Right kidney (tissue), 1 donor: ENCODE measurements around the gene ETNK2.

Experiments used
- DNase-seq: peaks from one replicate; pipeline ENCODE4 v3.0.0-alpha.2; 2016

The ETNK2 gene

DNA sequence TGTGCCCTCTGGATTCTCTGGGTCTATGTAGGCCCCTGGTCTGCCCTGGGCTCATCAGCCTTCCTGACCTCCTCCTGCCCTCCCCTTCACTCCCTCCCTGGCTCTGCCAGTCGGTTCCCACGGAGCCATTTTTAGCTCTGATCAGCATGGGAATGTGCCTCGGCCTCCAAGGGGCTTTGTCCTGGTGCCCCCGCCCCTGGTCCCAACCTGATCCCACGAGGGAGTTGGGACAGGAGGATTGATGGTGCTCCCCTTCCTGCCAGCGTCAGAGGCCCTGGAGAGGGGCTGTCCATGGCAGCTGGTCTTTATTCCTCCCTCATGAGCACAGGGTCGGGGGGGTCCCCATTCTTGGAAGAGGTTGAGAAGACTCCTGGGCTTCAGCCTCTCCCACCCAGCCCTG is 24.9 kb downstream of the ETNK2 start:
- DNase-seq: no peak

DNA sequence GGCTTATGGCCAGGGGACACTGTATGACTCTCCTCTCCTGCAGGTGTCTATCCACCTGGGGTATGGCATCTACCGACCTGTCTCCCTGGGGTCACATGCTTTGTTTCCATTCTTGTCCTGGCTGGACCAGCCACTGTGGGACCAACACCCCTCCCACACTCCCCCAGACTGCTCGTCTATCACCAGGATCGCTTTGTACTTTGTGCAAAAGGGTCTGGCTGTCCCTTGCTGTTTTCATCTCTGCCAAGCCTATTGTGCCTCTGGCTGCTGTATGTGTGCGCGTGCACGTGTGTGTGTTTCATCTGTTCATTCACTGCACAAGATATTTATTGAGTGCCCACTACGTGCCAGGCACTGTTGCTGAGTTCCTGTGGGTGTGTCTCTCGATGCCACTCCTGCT is 25.5 kb downstream of the ETNK2 start:
- DNase-seq: no peak

DNA sequence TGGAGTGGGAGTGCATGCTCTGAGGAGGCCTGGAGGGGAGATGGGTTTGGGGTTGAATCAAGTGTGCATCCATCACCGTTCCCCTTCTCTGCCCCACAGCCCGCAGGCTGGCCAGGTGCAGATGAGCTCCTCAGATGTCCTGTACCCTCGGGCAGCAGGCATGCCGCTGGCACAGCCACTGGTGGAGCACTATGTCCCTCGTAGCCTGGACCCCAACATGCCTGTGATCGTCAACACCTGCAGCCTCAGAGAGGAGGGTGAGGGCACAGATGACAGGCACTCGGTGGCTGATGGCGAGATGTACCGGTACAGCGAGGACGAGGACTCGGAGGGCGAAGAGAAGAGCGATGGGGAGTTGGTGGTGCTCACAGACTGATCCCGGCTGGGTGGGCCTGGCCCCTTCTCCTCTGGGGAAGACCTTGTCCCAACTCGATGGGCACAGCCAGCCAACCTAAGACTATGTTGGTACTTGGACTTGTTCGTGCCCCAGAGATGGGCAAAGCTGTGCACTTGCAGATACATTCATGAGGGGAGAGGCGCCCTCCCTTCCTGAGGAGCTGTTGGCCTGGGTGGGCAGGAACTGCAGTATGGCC is 26.0 kb downstream of the ETNK2 start:
- no peak for DNase-seq

DNA sequence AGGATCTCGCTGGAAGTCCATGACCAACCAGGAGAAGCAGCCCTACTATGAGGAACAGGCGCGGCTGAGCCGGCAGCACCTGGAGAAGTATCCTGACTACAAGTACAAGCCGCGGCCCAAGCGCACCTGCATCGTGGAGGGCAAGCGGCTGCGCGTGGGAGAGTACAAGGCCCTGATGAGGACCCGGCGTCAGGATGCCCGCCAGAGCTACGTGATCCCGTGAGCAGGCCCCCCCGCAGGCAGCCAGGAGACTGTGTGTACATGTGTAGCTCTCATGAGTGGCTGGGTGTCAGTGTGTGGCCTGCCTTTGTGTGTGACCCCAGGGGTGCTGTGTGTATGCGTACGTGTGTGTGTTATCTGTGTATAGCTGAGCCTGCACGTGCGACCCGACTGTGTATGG is 27.2 kb downstream of the ETNK2 start:
- no peak for DNase-seq

DNA sequence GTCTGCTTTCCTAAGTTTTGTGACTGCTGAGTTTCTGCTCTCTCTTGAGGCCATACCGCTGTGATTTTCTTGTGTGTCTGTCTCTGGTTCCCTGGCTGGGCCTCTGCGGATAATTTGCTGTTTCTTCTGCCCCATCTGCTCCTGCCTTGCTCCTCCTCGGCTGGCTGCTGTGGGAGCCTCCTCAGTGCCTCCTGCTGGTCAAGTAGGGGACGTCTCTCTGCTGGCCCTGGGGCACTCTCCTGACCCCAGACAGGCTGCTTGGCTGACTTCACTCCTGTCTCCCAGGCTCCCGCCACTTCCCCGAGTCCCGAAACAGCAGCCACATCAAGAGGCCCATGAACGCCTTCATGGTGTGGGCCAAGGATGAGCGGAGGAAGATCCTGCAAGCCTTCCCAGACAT is 28.5 kb downstream of the ETNK2 start:
- DNase-seq: no peak

DNA sequence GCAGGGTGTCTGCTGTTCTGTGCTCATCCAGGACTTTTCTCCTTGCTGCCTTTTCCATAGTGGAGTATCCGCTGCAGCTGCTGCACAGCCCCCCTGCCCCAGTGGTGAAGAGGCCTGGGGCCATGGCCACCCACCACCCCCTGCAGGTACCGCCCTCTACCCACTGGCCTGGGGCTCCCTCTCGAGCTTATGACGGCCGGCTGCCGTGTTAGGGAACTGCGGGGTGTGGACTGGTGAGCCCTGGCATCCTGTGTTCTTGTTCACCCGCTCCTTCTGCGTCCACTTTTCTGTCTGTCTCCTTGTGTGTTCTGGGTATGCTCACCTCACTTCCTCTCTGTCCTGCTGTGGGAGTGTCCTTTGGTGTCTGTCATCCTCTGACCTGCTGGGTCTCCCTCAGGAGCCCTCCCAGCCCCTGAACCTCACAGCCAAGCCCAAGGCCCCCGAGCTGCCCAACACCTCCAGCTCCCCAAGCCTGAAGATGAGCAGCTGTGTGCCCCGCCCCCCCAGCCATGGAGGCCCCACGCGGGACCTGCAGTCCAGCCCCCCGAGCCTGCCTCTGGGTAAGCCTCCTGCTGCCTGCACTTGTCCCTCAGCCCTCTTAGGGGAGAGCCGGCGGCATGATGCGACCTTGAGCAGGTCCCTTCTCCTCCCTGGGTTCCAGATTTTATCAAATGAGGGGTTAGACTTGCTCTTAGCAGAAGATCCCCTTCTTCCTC is 29.8 kb downstream of the ETNK2 start:
- no peak for DNase-seq

DNA sequence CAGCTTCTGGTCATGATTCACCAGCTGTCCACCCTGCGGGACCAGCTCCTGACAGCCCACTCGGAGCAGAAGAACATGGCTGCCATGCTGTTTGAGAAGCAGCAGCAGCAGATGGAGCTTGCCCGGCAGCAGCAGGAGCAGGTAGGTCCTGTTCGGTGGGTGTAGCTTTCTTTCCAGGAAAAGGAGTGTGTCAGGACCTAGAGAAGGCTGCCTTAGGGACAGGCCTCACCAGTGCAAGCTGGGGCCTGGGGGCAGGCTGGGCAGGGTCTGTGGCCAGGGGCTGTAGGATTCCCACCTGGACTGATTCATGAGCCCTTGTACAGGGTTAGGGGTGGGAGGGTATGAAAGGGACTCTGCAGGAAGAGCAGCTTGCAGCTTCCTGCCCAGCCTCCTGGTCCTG is 35.3 kb downstream of the ETNK2 start:
- DNase-seq: no peak

DNA sequence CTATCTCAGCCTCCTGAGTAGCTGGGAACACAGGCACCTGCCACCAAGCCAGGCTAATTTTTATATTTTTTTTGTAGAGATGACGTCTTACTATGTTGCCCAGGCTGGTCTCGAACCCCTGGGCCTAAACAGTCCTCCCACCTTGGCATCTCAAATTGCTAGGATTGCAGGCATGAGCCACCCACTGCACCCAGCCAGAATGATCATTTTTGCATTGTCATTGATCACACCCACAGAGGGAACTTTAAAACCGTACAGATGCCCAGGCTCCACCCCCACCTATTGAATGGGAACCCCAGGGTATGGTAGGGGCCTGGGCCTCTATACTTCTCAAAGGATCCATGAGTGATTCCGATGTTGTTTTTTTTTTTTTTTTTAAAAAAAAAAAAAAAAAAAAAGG is 36.7 kb downstream of the ETNK2 start:
- DNase-seq: no peak

DNA sequence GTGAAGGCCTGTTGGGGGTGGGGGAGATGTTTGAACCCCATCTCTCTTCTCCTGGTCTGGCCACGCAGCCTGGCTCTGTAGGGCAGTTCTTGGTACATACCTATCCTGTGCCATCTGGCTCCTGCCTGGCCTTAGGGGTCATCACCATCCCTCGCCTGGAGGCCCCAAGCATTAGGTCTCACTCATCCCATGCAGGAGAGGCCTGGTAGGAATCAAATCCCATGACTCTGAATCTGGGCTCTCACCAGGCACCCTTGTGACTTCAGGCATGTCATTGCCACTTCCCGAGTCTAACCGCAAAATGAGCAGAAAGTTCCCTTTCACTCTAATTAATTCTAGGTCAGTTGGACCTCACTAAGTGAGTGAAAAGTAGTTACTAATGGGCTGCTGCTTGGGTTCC is 37.2 kb downstream of the ETNK2 start:
- DNase-seq: no peak

DNA sequence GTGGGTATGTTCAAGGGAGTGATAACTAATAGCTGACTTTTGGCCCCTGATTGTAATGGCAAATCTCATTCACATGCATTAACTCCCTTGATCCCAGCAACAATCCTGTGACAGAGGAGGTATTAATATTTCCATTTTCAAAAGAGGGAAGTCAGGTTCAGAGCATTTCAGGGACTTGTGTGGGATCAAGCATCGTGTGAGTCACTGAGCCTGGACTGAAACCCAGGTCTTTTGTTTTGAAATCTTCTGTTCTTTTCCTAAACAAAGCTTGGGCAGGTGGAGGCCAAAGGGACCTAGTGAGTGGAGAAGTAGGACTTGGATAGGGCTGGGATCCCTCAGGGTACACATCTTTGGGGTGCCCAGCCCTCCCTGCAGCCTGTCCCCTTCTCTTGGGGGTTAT is 37.9 kb downstream of the ETNK2 start:
- DNase-seq: no peak

DNA sequence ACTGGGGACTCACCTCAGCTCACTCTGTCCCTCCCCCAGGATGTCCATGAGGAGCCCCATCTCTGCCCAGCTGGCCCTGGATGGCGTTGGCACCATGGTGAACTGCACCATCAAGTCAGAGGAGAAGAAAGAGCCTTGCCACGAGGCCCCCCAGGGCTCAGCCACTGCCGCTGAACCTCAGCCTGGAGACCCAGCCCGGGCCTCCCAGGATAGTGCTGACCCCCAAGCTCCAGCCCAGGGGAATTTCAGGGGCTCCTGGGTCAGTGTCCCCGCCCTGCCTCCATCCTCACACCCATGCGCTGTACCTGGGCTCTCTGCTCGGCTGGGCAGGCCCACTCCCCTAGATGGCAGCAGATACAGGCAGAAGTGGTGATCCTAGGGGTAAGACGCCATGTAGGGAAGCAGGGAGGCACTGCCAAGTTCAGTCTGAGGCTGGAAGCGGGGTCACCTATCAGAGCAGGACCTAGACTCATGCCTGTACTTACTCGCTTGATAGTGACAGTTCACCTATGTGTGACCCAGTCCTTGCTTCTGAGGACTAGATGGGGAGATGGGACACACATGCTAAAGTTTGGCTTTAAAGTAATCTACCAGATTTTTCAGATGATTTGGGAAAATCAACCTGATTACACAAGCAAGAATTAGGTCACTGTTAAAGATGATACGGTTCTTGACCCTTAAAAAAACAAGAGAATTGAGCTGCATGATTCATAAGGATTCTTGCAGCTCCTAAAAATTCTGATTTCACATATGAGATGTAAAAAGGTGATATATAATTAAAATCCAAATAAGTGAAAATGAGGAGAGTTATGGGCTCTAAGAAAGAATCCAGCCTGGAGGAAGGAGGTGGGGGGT is 38.7 kb downstream of the ETNK2 start:
- no peak for DNase-seq

DNA sequence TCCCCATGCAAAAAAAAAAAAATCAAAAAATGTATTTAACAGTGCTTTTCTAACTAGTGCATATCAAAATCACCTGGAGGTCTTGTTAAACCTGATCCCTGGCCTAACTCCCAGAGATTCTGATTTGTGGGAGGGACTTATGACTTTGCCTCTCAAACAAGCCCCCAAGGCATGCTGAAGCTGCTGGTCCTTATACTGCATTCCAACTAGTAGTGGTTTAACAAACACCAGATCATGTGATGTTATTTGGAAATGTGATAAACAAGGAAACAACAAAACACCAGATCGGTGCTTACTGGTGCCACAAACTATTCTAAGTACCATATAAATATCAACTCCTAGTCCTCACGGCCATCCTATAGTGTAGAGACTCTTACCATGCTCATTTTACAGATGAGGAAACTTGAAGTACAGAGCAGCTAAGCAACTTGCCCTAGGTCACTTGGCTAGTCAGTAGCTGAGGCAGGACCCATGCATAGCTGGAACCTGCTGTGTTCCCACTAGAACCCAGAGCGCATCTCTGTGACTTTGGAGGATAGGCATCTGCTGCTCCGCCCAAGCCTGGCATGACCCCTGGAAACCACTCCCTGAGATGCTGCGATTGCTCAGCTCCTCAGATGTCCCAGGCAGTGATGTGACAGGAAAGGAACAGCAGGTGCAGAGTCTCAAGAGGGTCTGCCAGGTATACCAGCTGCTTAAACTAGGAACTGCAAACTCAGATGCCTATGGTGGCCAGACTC is 40.8 kb downstream of the ETNK2 start:
- DNase-seq: no peak

DNA sequence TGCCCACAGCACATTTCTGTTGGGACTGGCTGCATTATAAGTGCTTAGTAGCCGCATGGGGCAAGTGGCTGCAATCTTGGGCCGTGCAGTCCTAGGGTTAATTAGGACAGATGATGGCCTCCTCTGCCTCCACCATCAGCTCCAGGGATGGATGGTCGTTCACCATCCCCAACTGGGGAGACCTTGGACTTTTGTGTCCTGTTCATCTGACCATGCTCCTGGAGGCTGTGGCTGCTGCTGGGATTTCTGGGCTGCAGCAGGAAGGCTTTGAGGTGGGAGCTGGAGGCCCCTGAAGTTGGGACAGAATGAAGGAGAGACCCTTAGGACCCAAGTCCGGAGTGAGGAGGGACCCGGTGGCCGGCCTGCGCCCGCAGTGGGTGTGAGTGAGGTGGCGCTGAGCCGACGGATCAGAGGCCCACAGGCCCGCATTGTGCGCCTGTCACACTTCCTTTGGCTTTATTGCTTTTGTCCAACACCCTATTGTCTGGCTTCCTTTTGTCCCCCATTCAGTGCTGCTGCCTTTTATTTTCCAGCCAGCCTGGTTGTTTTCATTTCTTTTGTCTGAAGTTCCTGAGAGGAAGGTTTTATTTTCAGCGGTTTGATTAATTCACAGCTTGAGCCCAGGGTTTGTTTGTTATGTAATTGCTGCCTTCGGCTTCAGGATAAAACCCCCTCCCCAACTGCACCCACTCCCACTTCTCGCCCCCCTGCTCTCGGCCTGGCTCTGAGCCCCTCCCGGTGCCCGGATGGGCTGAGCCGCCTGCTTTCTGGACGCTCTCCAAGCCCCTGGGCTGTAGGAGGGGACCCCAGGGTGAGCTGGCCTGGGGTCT is 43.3 kb downstream of the ETNK2 start:
- DNase-seq: peak; percentile 50

DNA sequence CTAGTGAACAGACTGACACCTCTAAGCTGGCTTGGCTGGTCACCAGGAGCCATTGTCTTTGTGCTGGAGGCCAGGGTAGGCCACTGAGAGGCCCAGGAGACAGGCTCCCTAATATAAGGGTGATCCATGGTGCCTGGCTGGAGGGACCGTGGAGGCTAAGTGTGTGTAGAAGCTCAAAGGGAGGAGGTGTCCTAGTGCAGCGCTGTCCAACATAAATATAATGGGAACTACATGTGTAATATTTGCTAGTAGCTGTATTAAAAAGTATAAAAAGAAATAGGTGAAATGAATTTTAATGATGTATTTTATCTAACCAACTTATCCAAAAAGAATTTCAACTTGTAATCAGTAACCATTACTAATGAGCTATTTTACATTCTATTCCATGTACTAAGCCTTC is 44.0 kb downstream of the ETNK2 start:
- no peak for DNase-seq

DNA sequence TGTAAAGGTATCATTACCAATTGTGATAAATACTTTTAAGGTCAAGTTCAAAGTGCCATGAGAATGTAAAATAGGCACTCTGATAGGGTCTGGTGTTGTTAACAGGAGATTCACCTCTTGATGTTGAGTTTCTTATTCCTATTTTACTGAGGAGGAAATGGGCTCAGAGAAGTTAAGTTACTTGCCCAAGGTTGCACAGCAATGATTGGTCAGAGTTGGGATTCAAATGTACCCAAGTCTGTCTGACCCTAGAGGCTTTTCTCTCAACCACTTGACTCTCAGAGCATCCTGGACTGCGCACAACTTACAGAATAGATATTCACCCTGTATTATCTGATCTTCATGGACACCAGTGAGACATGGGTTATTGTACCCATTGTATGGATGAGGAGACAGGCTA is 45.0 kb downstream of the ETNK2 start:
- DNase-seq: no peak

DNA sequence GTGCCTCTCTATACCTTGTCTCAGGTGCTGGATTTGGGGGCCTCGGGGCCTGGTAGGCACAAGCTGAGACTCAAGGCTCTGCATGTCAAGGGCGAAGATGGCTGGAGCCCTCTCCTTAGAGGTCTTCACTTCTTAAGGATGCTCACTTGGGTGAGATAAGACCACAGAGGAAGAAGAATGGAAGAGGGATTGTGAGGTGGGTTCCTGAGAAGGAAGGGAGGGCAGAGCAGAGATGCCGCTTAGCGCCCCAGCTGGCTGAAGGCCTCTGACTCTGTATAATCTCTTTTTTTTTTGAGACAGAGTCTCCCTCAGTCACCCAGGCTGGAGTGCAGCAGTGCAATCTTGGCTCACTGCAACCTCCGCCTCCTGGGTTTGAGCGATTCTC is 46.7 kb downstream of the ETNK2 start:
- no peak for DNase-seq

DNA sequence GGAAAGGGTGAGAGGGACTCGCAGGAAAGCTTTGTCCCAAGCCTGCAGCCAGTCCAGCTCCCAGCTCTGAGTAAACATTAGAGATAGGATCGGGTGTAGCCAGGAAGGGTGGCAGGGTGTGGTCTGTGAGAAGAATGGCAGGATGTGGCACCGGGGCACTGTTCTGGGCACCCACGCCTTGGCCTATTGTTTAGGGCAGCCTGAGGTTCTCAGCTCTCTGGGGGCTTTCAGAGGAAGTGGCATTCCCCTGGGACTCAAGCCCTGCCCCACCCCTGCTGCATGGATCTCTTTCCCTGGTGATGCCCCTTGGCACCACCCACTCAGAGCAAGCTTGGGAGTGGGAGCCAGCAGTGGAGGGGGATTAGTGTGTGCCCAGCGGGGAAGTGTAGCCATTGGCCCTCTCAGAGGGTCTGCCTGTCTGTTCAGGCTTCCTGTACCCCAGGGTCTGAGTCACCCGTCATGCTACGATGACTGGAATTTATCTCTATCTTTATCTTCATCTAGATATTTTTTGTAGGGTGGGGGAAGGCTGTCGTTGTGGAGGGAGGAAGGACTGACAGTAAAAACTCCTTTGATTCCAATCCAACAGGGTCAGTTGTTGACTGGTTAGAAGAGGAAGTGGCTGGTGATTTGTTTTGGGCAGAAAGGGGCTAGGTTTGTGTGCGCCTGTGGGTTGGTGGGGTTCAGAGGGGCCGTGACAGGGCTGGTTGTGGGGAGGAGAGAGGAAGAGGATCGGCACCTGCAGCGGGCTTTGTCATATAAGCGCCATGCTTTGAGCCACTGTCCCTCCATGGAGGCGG is 47.3 kb downstream of the ETNK2 start:
- no peak for DNase-seq

DNA sequence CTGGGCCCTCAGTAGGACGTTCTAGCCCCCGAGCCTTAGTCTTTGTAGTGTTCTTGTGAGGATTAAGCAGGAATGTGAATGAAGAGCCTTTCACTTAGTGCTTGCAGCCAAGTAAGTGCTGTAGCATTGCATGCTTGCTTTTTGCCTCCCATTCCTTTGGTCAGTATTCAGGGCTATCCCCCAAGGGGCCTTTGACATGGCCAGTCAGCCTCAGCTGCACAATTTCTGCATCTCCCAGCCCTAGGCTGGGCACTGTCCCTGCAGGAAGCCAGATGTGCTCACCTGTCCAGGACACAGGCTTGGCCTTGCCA is 48.5 kb downstream of the ETNK2 start:
- DNase-seq: no peak

DNA sequence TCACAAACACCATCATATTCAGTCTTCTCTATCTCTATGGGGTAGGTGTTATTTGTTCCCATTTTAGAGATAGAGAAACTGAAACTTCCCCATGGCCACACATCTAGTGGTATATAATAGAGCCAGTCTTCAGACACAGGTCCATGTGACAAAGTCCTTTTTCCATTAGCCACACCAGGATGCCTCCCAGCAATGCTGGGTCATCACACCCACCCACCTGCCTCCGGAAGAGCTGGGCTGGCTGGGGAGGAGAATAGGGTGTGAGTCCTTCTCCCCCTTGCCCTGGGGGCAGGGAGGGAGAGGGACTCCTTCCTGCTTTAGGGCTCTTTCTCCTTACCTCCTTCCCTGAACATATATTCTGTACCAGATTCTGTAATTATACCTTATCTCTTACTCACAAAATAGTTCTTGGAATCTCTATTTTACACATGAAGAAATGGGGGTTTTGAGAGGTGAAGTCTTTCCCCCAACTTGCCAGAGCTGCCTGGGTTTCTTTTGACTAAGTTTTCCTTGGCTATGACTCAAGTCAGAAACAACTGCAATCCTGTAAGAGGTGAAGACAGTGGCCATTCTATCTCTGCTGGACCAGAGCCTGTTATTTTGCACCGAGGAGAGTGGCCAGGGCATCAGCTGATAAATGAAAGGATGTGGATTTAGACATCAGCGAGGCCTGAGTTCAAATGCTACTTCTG is 49.0 kb downstream of the ETNK2 start:
- DNase-seq: no peak

DNA sequence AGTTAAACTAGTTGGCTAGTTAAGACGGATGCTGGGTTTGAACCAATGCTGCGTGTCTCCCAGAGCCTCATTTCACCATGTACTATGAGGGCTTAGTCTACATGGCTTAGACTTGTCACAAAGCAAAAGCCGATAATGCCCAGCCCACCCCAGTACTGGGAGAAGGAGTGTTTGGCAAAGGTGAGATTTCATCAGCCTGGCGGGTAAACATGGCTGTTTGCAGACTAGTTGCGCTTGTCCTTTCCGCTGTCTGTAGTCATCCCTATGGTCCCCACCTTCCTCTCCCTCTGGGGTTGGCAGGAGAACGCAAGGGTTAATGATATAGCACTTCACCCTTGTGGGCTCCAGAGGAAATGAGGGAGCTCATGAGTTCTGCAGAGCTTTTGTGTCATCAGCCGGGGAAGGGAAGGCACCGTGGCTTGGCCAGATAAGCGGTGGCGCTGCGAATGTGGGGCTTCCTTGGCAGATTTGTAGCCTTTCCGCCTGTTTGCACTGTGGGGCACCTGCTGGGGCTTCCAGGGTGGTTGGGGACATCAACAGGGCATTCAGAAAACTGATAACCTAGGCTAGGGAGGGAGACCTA is 49.7 kb downstream of the ETNK2 start:
- DNase-seq: no peak
